Naive B cell (primary cell): ENCODE data around the gene SLC25A20. TPM values are rescaled to one million over a fixed set of nuclear protein-coding genes. Genes with fewer than 3 reads are reported as not detected.

ENCODE experiments used
- ATAC-seq, 2 donors: fragments of 150-1000 bp; cut with Tn5 transposase; 2 replicates each; pipeline ENCODE4 v1.10.0; 2021; ENCODE audit warnings: low read depth in 2 of 2, mild to moderate bottlenecking in 2 of 2, moderate library complexity in 2 of 2
- DNase-seq: peaks from one replicate; pipeline ENCODE4 v3.0.0; 2022
- H3K27ac Mint-ChIP-seq, 6 donors: one replicate each; pipeline ENCODE4 v1.8.0; 2020 to 2022; ENCODE audit warnings: mild to moderate bottlenecking in 6 of 6, mixed read lengths in 6 of 6, moderate library complexity in 5 of 6, inconsistent platforms in 2 of 6
- H3K27me3 Mint-ChIP-seq, 3 donors: one replicate each; pipeline ENCODE4 v1.8.0; 2021 to 2022; ENCODE audit warnings: mixed read lengths in 3 of 3, mild to moderate bottlenecking in 1 of 3
- H3K36me3 Mint-ChIP-seq, 2 donors: one replicate each; pipeline ENCODE4 v1.8.0; 2020 to 2022; ENCODE audit warnings: mixed read lengths in 2 of 2, inconsistent platforms in 1 of 2, mild to moderate bottlenecking in 1 of 2
- H3K4me1 Mint-ChIP-seq, 3 donors: one replicate each; pipeline ENCODE4 v1.8.0; 2020 to 2022; ENCODE audit warnings: mixed read lengths in 3 of 3, inconsistent platforms in 1 of 3, mild to moderate bottlenecking in 1 of 3, moderate library complexity in 1 of 3
- H3K4me3 Mint-ChIP-seq, 8 donors: one replicate each; pipeline ENCODE4 v1.8.0; 2020 to 2022; ENCODE audit warnings: mild to moderate bottlenecking in 8 of 8, mixed read lengths in 8 of 8, moderate library complexity in 8 of 8, inconsistent platforms in 2 of 8
- H3K9me3 Mint-ChIP-seq, 7 donors: one replicate each; pipeline ENCODE4 v1.8.0; 2020 to 2022; ENCODE audit warnings: mixed read lengths in 7 of 7, mild to moderate bottlenecking in 5 of 7, inconsistent platforms in 2 of 7, moderate library complexity in 1 of 7
- polyA plus RNA-seq, 6 donors: library from polyadenylated mRNA; unstranded; fragments of 300-500 nt; fragmentation: Illumina TruSeq; gene quantifications; one replicate each; pipeline ENCODE4 v1.2.3, GENCODE V29; 2021; ENCODE audit warnings: low read depth in 6 of 6

SLC25A20 gene
- polyA plus RNA-seq, 6 donors from 2014 or later, result 7.0 to 37.1 (median 11.6) TPM

- Mint-ChIP-seq H3K27me3 (no peaks in the 10 kb centered on the region), H3K9me3 (no peaks in the 10 kb centered on the region), H3K4me3 (no peak overlapping the region), H3K4me1 (peaks cover 5 to 24% (median 6%) of the 10 kb centered on the region in 3 donors), H3K27ac (no peak overlapping the region), H3K36me3 (no peaks in the 10 kb centered on the region)
- DNase-seq (no peak), ATAC-seq (no peak)
Measured at GRCh38 chr3:48819234-48820221, 79.2 kb downstream of the SLC25A20 start.

DNA sequence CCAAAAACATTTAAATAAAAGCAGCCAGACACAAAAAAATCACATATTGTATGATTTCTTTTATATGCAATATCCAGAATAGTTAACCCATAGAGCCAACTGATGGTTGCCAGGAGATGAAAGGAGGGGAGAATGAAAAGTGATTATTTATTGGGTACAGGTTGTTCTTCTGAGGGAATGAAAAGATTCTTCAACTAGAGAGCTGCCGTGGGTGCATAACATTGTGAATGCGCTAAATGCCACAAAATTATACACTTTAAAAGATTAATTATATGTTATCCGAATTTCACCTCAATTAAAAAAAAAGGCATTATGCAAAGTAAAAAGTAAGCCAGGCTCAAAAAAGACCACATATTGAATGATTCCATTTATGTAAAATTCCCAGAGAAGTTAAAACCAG lies 87.2 kb downstream of the SLC25A20 start:
- no peaks in the 10 kb centered on the region for H3K27me3 Mint-ChIP-seq
- peaks cover 18 to 29% (median 23%) of the 10 kb centered on the region in 3 donors for H3K4me1 Mint-ChIP-seq
- H3K36me3 Mint-ChIP-seq, result peaks cover 0 to 5% of the 10 kb centered on the region in 2 donors
- peak overlapping the region in 2 of 8 donors; percentile 59 to 74 for H3K4me3 Mint-ChIP-seq
- H3K27ac Mint-ChIP-seq, result peak overlapping the region in 4 of 6 donors; percentile 22 to 84 (median 67)
- DNase-seq, result no peak
- H3K9me3 Mint-ChIP-seq, result no peaks in the 10 kb centered on the region
- no peak for ATAC-seq

Other genes with a start within 250 kb of the SLC25A20 start
- under 1 TPM in 1 of 6 donors, not detected in 5; 0.28 TPM for gene CELSR3, start 236.0 kb downstream of the SLC25A20 start, polyA plus RNA-seq
- gene NCKIPSD, start 213.0 kb downstream of the SLC25A20 start, polyA plus RNA-seq, result 10 to 100 TPM in 1 of 6 donors, 1 to 10 TPM in 5; 3.3 to 11.2 (median 4.9) TPM
- 10 to 100 TPM; 53.6 to 96.9 (median 68.7) TPM for gene IP6K2, start 181.7 kb downstream of the SLC25A20 start, polyA plus RNA-seq
- gene PRKAR2A, start 51.0 kb downstream of the SLC25A20 start, polyA plus RNA-seq, result 10 to 100 TPM in 1 of 6 donors, 1 to 10 TPM in 5; 6.8 to 11.3 (median 9.2) TPM
- 100 to 1,000 TPM; 109 to 192 (median 122) TPM for gene ARIH2, start 20.0 kb upstream of the SLC25A20 start, polyA plus RNA-seq
- 10 to 100 TPM in 5 of 6 donors, 1 to 10 TPM in 1; 2.6 to 17.8 (median 15.1) TPM for gene P4HTM, start 91.4 kb upstream of the SLC25A20 start, polyA plus RNA-seq
- gene WDR6, start 108.5 kb upstream of the SLC25A20 start, polyA plus RNA-seq, result 100 to 1,000 TPM in 4 of 6 donors, 10 to 100 TPM in 2; 94.3 to 112 (median 106) TPM
- 10 to 100 TPM; 25.4 to 40.6 (median 27.5) TPM for gene DALRD3, start 119.7 kb upstream of the SLC25A20 start, polyA plus RNA-seq
- 100 to 1,000 TPM; 124 to 177 (median 143) TPM for gene NDUFAF3, start 123.2 kb upstream of the SLC25A20 start, polyA plus RNA-seq
- gene IMPDH2, start 130.5 kb upstream of the SLC25A20 start, polyA plus RNA-seq, result 100 to 1,000 TPM in 3 of 6 donors, 10 to 100 TPM in 3; 78.6 to 117 (median 97.6) TPM
- 10 to 100 TPM; 15.3 to 34.5 (median 26.1) TPM for gene QRICH1, start 195.2 kb upstream of the SLC25A20 start, polyA plus RNA-seq
- gene QARS1, start 205.9 kb upstream of the SLC25A20 start, polyA plus RNA-seq, result 100 to 1,000 TPM in 3 of 6 donors, 10 to 100 TPM in 3; 35.6 to 111 (median 98.3) TPM
- gene USP19, start 221.9 kb upstream of the SLC25A20 start, polyA plus RNA-seq, result 10 to 100 TPM; 19.6 to 36.0 (median 23.6) TPM
- gene LAMB2, start 234.2 kb upstream of the SLC25A20 start, polyA plus RNA-seq, result not detected